Activated B cell treated with CpG ODN at 0.5 μM for 24 hours (primary cell): ENCODE measurements around the gene WFDC8. TPM values are rescaled to one million over a fixed set of nuclear protein-coding genes. Genes with fewer than 3 reads are reported as not detected.

Source experiments
- ATAC-seq: fragments of 200-7000 bp; cut with Tn5 transposase; one replicate; pipeline ENCODE4 v1.10.0; 2021; ENCODE audit warnings: low read depth, mild to moderate bottlenecking, moderate library complexity
- CTCF ChIA-PET: fragments of 350-600 bp; sonication (Branson Sonifier 250); formaldehyde crosslinking; loops from one replicate; lab custom pipeline; 2021; ENCODE audit warnings: antibody characterized with exemption; lab: Charles Lee
- POLR2A ChIA-PET: fragments of 350-600 bp; sonication (Branson Sonifier 250); formaldehyde crosslinking; loops from one replicate; lab custom pipeline; 2021; ENCODE audit warnings: antibody characterized with exemption; lab: Charles Lee
- DNase-seq: peaks from one replicate; pipeline ENCODE4 v3.0.0; 2022
- H3K27ac Mint-ChIP-seq: one replicate; pipeline ENCODE4 v1.8.0; 2020; ENCODE audit warnings: mixed read lengths
- H3K27me3 Mint-ChIP-seq: one replicate; pipeline ENCODE4 v1.8.0; 2021; ENCODE audit warnings: mixed read lengths
- H3K36me3 Mint-ChIP-seq: one replicate; pipeline ENCODE4 v1.8.0; 2021; ENCODE audit warnings: low read depth, mixed read lengths
- H3K4me1 Mint-ChIP-seq: one replicate; pipeline ENCODE4 v1.8.0; 2021; ENCODE audit warnings: mixed read lengths
- H3K4me3 Mint-ChIP-seq: one replicate; pipeline ENCODE4 v1.8.0; 2020; ENCODE audit warnings: mild to moderate bottlenecking, mixed read lengths
- H3K9me3 Mint-ChIP-seq: one replicate; pipeline ENCODE4 v1.8.0; 2020; ENCODE audit warnings: mixed read lengths
- intact Hi-C: fragments of 100-400 bp; cut with micrococcal nuclease; formaldehyde crosslinking; loops from one replicate; pipeline ENCODE4 v1.15.1; 2024
- total RNA-seq: library from RNA; stranded (reverse); gene quantifications from 2 replicates; pipeline ENCODE4 v1.2.3, GENCODE V29; 2022
- TF ChIP-seq, protein P1 (sequence below): fragments of 200-600 bp; IDR thresholded peaks from one replicate; pipeline ENCODE4 v1.8.0; 2022; ENCODE audit warnings: antibody characterized with exemption, mild to moderate bottlenecking

Gene WFDC8
- total RNA-seq, 1 donor from 2014 or later: not detected

- ATAC-seq: no peak
- ChIA-PET CTCF (no interaction called here), POLR2A (no interaction called here)
- Mint-ChIP-seq H3K4me1 (peaks cover 12% of the 10 kb centered on the region), H3K36me3 (no peaks in the 10 kb centered on the region), H3K9me3 (no peaks in the 10 kb centered on the region), H3K4me3 (no peak overlapping the region), H3K27me3 (peaks cover 31% of the 10 kb centered on the region), H3K27ac (no peak overlapping the region)
- intact Hi-C loops: no loop called here
- DNase-seq: no peak
- TF ChIP-seq, protein P1, sequence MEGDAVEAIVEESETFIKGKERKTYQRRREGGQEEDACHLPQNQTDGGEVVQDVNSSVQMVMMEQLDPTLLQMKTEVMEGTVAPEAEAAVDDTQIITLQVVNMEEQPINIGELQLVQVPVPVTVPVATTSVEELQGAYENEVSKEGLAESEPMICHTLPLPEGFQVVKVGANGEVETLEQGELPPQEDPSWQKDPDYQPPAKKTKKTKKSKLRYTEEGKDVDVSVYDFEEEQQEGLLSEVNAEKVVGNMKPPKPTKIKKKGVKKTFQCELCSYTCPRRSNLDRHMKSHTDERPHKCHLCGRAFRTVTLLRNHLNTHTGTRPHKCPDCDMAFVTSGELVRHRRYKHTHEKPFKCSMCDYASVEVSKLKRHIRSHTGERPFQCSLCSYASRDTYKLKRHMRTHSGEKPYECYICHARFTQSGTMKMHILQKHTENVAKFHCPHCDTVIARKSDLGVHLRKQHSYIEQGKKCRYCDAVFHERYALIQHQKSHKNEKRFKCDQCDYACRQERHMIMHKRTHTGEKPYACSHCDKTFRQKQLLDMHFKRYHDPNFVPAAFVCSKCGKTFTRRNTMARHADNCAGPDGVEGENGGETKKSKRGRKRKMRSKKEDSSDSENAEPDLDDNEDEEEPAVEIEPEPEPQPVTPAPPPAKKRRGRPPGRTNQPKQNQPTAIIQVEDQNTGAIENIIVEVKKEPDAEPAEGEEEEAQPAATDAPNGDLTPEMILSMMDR: no peak
Measured at GRCh38 chr20:45507011-45507820, 71.9 kb downstream of the WFDC8 start.

DNA sequence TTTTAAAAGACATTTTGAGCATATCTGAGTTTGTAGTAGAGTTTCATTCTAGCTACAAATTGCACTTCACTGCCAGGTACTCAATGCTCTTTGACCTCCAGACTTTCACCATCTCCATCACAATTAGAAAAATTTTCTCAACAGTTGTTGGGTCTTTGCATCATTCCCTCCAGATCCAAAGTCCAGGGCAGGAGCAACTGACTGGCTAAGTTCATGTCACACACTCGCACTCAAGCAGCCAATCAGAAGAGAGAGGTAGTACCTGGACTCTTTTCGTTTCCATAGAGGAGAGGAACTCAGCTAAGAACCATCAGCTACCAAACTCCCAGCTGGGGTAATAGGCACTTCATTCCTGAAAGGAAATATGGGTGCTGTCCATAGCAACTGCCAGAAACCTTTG lies 72.7 kb downstream of the WFDC8 start:
- H3K27me3 Mint-ChIP-seq: peaks cover 35% of the 10 kb centered on the region
- POLR2A ChIA-PET: no interaction called here
- H3K36me3 Mint-ChIP-seq: no peaks in the 10 kb centered on the region
- ATAC-seq: no peak
- CTCF ChIA-PET: no interaction called here
- H3K4me3 Mint-ChIP-seq: no peak overlapping the region
- TF ChIP-seq, protein P1: no peak
- DNase-seq: no peak
- intact Hi-C loops: no loop called here
- peaks cover 12% of the 10 kb centered on the region for H3K4me1 Mint-ChIP-seq
- H3K27ac Mint-ChIP-seq: no peak overlapping the region
- H3K9me3 Mint-ChIP-seq: no peaks in the 10 kb centered on the region

DNA sequence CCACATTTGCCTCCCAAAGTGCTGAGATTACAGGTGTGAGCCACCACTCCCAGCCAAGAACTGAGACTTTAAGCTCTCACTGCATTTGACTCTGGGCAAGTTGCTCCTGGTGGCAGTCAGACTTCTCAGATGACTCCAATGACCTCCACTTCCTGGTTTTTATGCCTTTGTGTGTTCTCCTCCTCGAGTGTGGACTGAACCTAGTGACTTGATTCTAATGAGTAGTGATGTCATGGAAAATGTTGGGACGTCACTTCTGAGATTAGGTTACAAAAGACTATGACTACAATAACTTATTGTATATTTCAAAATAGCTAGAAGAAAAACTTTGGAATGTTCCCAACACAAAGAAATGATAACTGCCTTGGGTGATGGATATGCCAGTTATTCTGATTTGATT lies 75.7 kb downstream of the WFDC8 start:
- no peak overlapping the region for H3K4me3 Mint-ChIP-seq
- ChIA-PET POLR2A (no interaction called here), CTCF (no interaction called here)

GRCh38 chr20:45502561-45502960 lies 76.5 kb downstream of the WFDC8 start:
- no peaks in the 10 kb centered on the region for H3K36me3 Mint-ChIP-seq
- DNase-seq (no peak), ATAC-seq (no peak)
- H3K27me3 Mint-ChIP-seq: peaks cover 38% of the 10 kb centered on the region
- H3K9me3 Mint-ChIP-seq: no peaks in the 10 kb centered on the region
- no peak overlapping the region for H3K27ac Mint-ChIP-seq
- intact Hi-C loops: no loop called here
- ChIA-PET CTCF (no interaction called here), POLR2A (no interaction called here)
- peaks cover 7% of the 10 kb centered on the region for H3K4me1 Mint-ChIP-seq
- no peak overlapping the region for H3K4me3 Mint-ChIP-seq
- TF ChIP-seq, protein P1: no peak

More for the DNA sequence above, 75.7 kb downstream of the WFDC8 start:
- DNase-seq: no peak
- TF ChIP-seq, protein P1: no peak
- Mint-ChIP-seq H3K27ac (no peak overlapping the region), H3K36me3 (no peaks in the 10 kb centered on the region), H3K4me1 (peaks cover 12% of the 10 kb centered on the region), H3K9me3 (no peaks in the 10 kb centered on the region), H3K27me3 (peaks cover 43% of the 10 kb centered on the region)
- ATAC-seq: no peak
- intact Hi-C loops: no loop called here

Other genes starting within 250 kb of the WFDC8 start
- gene SDC4, start 230.9 kb downstream of the WFDC8 start, total RNA-seq: not detected in 2 replicates
- 31.7 and 35.2 TPM in 2 replicates for gene SYS1, start 216.1 kb downstream of the WFDC8 start, total RNA-seq
- not detected in 2 replicates for gene TP53TG5, start 201.0 kb downstream of the WFDC8 start, total RNA-seq
- 2.6 and 2.7 TPM in 2 replicates for gene DBNDD2, start 171.0 kb downstream of the WFDC8 start, total RNA-seq
- 65.8 and 74.5 TPM in 2 replicates for gene PIGT, start 163.1 kb downstream of the WFDC8 start, total RNA-seq
- gene WFDC2, start 109.5 kb downstream of the WFDC8 start, total RNA-seq: 0.71 TPM in 1 of 2 replicates, not detected in the other
- not detected in 2 replicates for gene SPINT3, start 63.7 kb downstream of the WFDC8 start, total RNA-seq
- not detected in 2 replicates for gene WFDC6, start 39.8 kb downstream of the WFDC8 start, total RNA-seq
- gene EPPIN, start 31.9 kb downstream of the WFDC8 start, total RNA-seq: not detected in 2 replicates
- not detected in 2 replicates for gene WFDC10A, start 50.5 kb upstream of the WFDC8 start, total RNA-seq
- gene WFDC9, start 52.0 kb upstream of the WFDC8 start, total RNA-seq: not detected in 2 replicates
- not detected in 2 replicates for gene WFDC11, start 91.0 kb upstream of the WFDC8 start, total RNA-seq
- gene WFDC13, start 122.8 kb upstream of the WFDC8 start, total RNA-seq: not detected in 2 replicates
- not detected in 2 replicates for gene WFDC10B, start 125.7 kb upstream of the WFDC8 start, total RNA-seq
- gene SPINT4, start 143.1 kb upstream of the WFDC8 start, total RNA-seq: not detected in 2 replicates
- not detected in 2 replicates for gene WFDC3, start 212.6 kb upstream of the WFDC8 start, total RNA-seq
- 23.6 and 24.4 TPM in 2 replicates for gene DNTTIP1, start 212.7 kb upstream of the WFDC8 start, total RNA-seq
- gene UBE2C, start 233.4 kb upstream of the WFDC8 start, total RNA-seq: 2.4 and 3.3 TPM in 2 replicates
- 0.32 TPM in 1 of 2 replicates, not detected in the other for gene TNNC2, start 248.0 kb upstream of the WFDC8 start, total RNA-seq